Urinary bladder (tissue), 4 donors: Measurements from ENCODE around the gene CEL. TPM values are rescaled to one million over a fixed set of nuclear protein-coding genes. Genes with fewer than 3 reads are reported as not detected.
"Not testable (repeated sequence)": the region's sequence is repeated elsewhere in the genome, so short reads cannot be mapped to it uniquely, and the experiment has no call there.

Experiments used
- DNase-seq: peaks from one replicate; pipeline ENCODE4 v3.0.0-alpha.2; 2015; ENCODE audit errors: extremely low spot score
- H3K27ac ChIP-seq: one replicate; pipeline ENCODE4 v1.5.1; 2013; ENCODE audit warnings: low read depth, mild to moderate bottlenecking, moderate library complexity
- H3K36me3 ChIP-seq: one replicate; pipeline ENCODE4 v1.6.1; 2013; ENCODE audit warnings: mild to moderate bottlenecking, moderate library complexity; ENCODE audit not compliant: insufficient read depth
- H3K4me1 ChIP-seq: one replicate; pipeline ENCODE4 v1.6.1; 2013; ENCODE audit warnings: mild to moderate bottlenecking, moderate library complexity; ENCODE audit not compliant: insufficient read depth
- H3K4me3 ChIP-seq: one replicate; pipeline ENCODE4 v1.5.1; 2013; ENCODE audit warnings: low read depth, low read length
- WGBS: extraction: QIAGEN DNeasy Blood & Tissue Kit; methylation state at CpG from one replicate; pipeline ENCODE4 v1.1.7; 2013; 5-methylcytosine and 5-hydroxymethylcytosine counted together
- polyA plus RNA-seq: library from polyadenylated mRNA; stranded (reverse); fragments of 200-250 nt; gene quantifications from one replicate; pipeline ENCODE4 v1.2.3, GENCODE V29; 2013
- total RNA-seq: library from RNA; depleted of rRNA; stranded (reverse); fragments of >200 nt; gene quantifications from one replicate; pipeline ENCODE4 v1.2.3, GENCODE V29; 2014
- donor health status: healthy with polysubstance abuse.
- donor health status: healthy.

The CEL gene
- total and polyA plus RNA-seq, 2 donors: 0.95 to 1.4 TPM

DNA sequence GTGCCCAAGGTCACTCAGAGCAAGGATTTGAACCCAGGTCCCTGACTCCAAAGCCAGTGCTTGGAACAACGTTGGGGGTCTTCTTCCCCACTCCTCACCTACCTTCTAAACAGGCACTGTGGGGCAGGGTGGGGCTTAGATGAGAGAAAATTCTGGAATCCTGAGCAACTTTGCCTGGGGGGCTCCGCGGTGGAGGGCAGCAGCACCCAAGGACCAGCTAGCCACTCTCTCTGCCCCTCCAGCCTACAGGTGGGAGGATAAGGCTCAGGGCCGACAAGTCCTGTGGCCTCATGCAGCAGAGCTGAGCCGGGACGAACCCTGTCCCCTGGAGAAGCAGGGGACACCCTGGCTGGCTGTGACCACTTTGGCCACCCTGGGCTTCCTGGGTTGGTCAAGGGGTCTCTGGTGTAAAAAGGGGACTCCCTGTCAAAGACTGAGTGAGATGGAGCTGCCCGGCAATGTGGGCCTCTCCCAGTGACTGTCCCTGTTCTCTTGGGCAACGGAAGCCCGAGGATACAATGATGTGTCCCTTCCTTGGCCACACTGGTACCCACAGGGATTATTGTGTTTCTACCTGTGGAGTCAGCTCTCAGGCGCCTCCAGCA lies 26.5 kb downstream of the CEL start:
- Histone ChIP-seq H3K4me1 (no peaks in the 10 kb centered on the region), H3K27ac (no peak overlapping the region), H3K4me3 (no peak overlapping the region), H3K36me3 (no peaks in the 10 kb centered on the region)
- WGBS: 93% methylated on average over 10 of the region's 10 CpGs
- no peak for DNase-seq

DNA sequence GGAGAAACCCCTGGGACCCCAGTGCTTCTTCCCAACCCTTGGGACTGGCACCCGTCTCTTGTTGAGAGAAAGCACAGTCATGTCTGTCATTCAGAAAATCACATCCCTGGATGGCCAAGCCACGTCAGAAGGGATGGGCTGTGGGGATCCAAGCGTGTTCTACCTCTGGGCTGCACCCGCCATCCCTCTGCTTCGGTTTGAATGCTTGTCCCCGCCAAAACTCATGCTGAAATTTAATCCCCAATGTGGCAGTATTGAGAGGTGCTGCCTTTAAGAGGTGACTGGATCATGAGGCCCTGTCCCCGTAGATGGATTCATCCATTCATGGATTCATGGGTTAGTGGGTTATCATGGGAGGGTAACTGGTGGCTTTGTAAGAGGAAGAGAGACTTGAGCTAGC lies 27.0 kb downstream of the CEL start:
- no peak overlapping the region for H3K27ac ChIP-seq
- no peak overlapping the region for H3K4me3 ChIP-seq
- no peak for DNase-seq
- no peaks in the 10 kb centered on the region for H3K36me3 ChIP-seq
- no peaks in the 10 kb centered on the region for H3K4me1 ChIP-seq
- WGBS: 91% methylated on average over 7 of the region's 7 CpGs

DNA sequence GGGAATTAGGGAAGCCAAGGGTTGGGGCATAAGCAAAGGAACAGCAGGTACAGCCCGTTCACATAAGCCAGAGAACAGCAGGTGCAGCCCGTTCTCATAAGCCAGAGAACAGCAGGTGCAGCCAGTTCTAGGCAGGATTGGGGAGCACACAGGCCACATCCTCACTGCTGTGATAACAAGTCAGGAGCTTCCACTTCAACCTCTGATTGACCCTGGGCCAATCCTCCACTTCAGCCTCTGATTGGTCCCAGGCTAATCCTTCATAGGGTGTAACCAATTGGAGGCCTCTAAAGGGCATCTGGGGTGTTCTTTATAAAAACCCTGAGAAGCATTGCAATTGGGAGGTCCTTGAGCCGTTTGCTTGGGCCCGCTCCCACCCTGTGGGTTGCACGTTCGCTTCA lies 27.5 kb downstream of the CEL start:
- 72% methylated on average over 6 of the region's 6 CpGs for WGBS
- H3K4me3 ChIP-seq: no peak overlapping the region
- no peak overlapping the region for H3K27ac ChIP-seq
- no peaks in the 10 kb centered on the region for H3K4me1 ChIP-seq
- no peak for DNase-seq
- no peaks in the 10 kb centered on the region for H3K36me3 ChIP-seq

DNA sequence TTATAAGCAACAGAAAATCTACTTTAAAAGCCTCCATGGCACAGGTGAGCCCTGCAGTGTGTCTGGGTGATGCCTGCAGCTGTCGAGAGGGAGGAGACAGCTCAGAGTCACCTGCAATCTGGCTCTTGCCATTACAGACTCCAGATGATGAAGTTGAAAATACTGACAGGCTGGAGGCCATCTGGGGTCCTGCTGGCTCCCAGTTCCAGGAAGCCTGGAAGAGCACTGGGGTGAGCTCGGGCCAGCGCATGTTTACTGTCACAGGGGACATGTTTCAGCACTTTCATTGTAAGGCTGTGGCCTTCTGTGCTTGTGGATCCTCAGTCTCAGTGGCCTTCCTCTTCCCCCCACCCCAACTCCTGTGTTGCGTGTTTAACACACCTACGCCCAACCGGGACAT lies 28.4 kb downstream of the CEL start:
- Histone ChIP-seq H3K36me3 (no peaks in the 10 kb centered on the region), H3K4me3 (no peak overlapping the region), H3K4me1 (no peaks in the 10 kb centered on the region), H3K27ac (no peak overlapping the region)
- WGBS: 74% methylated on average over 6 of the region's 6 CpGs
- DNase-seq: no peak

DNA sequence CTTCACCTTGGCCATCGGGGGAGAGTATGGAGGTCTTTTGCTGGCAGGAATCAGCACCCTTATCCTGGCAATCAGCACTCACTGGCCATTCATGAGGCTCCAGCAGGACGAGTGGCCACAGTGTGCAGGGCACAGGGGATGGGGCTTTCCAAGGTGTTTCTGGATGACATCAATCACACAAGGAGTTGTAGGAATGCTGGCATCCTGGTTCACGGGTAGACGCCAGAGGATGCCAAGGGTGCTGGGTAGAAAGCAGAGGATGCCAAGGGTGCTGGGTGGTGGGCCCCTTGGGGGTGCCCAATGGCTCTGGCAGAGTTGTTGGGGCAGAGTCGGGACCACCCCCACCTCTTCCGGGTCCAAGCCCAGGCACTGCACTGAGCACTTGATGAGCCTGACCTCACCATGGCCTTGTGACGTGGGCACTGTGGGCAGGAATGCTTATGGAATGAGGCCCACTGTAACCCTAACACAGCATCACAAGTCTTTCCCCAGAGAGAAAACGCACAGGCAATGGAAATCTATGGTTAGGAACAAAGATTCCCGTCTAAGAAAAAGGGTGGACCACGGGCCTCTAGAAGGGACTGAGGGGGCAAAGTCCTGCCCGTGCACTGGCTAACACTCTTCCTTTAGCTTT lies 29.1 kb downstream of the CEL start:
- DNase-seq: no peak
- 79% methylated on average over 11 of the region's 11 CpGs for WGBS
- Histone ChIP-seq H3K4me3 (no peak overlapping the region), H3K4me1 (no peaks in the 10 kb centered on the region), H3K27ac (no peak overlapping the region), H3K36me3 (no peaks in the 10 kb centered on the region)

DNA sequence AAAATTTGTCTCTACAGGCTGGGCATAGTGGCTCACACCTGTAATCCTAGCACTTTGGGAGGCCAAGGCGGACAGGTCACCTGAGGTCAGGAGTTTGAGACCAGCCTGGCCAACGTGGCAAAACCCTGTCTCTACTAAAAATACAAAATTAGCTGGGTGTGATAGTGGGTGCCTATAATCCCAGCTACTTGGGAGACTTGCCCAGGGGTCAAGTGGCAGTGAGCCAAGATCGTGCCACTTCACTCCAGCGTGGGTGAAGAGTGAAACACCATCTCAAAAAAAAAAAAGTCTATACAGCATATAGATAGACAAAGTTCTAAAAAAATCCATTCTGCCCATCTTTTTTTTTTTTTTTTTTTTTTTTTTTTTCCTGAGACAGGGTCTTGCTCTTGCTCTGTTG lies 32.6 kb downstream of the CEL start:
- not testable (repeated sequence) for H3K27ac ChIP-seq, H3K36me3 ChIP-seq, H3K4me3 ChIP-seq, DNase-seq, H3K4me1 ChIP-seq
- WGBS: 89% methylated on average over 4 of the region's 4 CpGs

DNA sequence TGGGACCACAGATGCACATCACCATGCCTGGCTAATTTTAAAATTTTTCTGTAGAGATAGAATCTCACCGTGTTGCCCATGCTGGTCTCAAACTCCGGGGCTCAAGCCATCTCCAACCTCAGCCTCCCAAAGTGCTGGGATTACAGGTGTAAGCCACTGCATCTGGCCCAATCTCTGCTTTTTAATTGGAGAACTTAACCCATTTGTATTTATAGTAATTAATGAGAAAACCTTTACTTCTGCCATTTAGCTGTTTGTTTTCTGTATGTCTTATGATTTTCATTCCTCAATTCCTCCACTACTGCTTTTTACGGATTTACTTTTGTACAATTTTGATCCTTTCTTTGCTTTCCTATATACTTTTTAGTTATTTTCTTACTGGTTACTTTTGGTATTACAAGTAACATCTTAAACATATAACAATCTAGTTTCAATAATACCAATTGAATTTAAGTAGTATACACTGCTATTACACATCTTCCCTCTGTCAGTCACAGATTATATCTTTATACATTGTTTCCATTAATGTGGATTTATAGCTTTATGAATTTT lies 33.1 kb downstream of the CEL start:
- no peak for DNase-seq
- H3K4me1 ChIP-seq: no peaks in the 10 kb centered on the region
- WGBS: 94% methylated on average over 3 of the region's 3 CpGs
- no peak overlapping the region for H3K4me3 ChIP-seq
- H3K27ac ChIP-seq: no peak overlapping the region
- H3K36me3 ChIP-seq: peaks cover 5% of the 10 kb centered on the region

DNA sequence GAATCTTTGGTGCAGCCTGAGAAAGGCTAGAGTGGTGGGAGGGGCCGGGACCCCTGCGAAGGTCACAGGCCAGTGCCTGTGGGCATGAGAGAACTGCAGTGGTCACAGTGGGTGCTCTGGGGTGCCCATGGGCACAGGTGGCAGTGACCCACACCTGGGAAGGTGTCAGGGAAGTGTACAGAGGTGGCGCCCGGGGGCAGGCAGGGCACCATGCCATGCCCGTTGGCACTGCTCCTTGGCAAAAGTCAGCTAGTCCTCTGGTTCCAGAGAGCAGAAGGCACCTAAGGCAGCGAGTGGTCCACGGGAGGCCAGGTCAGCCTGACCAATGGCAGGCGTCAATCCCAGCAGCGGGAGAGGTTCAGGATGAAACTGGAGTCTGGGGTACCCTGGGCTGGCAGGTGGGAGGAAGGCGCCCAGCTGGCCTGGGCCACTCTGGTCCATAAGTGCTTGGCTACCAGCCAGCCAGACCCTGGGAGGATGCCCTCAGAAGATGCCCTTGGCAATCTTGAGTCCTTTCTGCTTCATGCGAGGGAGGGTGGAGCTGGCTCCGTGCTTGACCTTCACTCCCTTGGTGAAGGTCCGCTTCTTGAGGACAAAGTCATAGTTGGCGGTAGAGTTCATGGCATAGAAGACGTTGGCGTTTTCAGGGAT lies 36.4 kb downstream of the CEL start:
- 97% methylated on average over 16 of the region's 16 CpGs for WGBS
- H3K4me1 ChIP-seq: no peaks in the 10 kb centered on the region
- H3K36me3 ChIP-seq: peaks cover 12% of the 10 kb centered on the region
- H3K27ac ChIP-seq: no peak overlapping the region
- H3K4me3 ChIP-seq: no peak overlapping the region
- no peak for DNase-seq

DNA sequence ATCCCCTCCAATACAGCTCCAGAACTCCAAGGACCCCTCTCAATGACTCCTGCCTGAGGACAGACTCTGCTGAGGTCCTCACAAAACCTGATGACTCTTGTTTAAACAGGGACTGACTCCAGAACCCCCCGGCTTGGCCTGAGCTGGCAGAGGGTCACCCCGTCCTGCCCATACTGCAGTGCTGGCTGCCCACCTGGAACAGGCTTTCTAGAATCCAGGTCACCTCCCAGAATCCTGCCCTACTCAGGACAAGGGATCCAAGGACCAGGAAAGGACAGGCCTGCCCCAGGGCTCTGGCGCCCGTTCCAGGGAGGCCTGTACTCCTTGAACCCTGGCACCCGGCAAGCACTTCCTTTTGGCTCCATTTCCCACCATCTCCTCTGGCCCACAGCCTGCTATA lies 37.1 kb downstream of the CEL start:
- WGBS: 95% methylated on average over 5 of the region's 5 CpGs
- H3K36me3 ChIP-seq: peaks cover 12% of the 10 kb centered on the region
- no peak overlapping the region for H3K27ac ChIP-seq
- no peak for DNase-seq
- no peak overlapping the region for H3K4me3 ChIP-seq
- H3K4me1 ChIP-seq: no peaks in the 10 kb centered on the region

DNA sequence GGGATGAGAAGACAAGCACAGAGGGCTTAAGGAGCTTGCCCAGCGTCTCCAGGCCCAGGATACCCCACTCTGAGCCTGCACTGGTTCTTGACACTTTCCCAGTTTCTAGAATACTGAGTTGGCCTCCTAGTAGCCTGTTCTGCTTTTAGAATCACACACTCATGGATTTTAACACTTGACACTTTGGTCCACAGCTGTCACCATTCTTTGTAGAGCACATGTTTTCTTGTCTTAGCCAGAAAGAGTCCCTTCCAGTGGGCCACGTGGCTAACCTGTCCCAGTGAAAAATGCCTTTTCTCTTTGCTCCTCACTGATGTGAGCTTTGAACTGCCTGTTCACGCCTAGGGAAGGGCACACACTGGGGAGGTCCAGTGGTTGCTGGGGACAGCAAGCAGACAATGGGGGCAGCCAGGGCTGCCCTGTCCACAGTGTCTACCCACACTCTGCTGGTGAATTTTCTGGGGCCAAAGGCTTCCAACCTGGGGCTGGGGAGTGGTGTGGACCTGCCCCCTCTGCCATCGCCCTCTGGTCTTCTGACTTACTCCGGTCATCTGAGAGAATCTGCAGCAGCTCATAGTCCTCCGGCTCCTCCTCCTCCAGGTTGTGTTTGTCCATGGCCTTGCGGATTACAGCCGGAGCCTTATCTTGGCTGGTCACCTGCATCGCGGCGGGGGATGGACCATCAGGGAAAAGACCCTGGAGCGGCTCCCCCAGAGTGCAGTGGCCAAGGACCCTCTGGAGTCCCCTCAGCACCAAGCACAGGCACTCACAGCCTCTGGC lies 38.1 kb downstream of the CEL start:
- 94% methylated on average over 12 of the region's 12 CpGs for WGBS
- peaks cover 12% of the 10 kb centered on the region for H3K36me3 ChIP-seq

DNA sequence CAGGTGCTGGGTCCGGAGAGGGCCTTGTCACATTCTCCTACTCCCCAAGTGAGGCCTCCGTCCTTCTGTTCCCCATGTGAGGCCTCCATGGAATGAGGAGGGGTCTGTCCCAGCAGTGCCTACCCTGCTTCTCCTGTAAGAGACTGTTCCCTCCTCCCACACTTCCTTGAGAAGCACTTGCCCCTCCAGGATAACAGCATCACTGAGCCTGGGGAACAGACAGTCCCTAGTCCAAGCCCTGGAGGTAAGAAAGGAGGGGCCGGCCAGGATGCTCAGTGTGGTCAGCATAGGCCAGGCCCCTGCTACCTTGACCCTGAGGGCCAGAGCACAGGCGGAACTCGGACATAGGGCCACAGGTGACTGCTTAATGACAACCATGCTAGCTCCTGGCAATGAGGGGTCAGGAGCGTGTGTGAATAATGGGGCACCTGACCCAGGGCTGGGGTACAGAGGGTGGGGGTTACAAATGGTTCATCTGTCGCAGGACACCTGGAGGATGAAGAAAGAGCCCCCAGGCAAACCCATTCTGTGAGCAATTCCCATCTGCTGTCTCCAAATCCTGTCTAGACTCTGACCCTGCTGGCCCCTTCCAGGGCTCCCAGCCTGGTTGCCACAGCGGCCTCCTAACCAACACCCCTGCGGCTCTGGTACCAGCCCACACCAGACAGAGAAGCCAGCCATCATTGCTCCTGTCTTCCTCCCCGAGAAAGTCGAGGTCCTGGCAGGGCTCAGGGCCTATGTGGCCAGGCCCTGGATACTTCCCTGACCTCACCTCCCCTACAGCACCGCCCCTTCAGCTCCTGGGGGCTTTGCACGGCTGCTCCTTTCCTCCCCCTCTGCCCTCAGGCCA lies 39.0 kb downstream of the CEL start:
- no peak overlapping the region for H3K27ac ChIP-seq
- 93% methylated on average over 13 of the region's 13 CpGs for WGBS
- no peaks in the 10 kb centered on the region for H3K4me1 ChIP-seq
- peaks cover 12% of the 10 kb centered on the region for H3K36me3 ChIP-seq
- DNase-seq: no peak
- H3K4me3 ChIP-seq: no peak overlapping the region

More for the DNA sequence above, 38.1 kb downstream of the CEL start:
- Histone ChIP-seq H3K27ac (no peak overlapping the region), H3K4me3 (no peak overlapping the region), H3K4me1 (no peaks in the 10 kb centered on the region)
- DNase-seq: no peak

DNA sequence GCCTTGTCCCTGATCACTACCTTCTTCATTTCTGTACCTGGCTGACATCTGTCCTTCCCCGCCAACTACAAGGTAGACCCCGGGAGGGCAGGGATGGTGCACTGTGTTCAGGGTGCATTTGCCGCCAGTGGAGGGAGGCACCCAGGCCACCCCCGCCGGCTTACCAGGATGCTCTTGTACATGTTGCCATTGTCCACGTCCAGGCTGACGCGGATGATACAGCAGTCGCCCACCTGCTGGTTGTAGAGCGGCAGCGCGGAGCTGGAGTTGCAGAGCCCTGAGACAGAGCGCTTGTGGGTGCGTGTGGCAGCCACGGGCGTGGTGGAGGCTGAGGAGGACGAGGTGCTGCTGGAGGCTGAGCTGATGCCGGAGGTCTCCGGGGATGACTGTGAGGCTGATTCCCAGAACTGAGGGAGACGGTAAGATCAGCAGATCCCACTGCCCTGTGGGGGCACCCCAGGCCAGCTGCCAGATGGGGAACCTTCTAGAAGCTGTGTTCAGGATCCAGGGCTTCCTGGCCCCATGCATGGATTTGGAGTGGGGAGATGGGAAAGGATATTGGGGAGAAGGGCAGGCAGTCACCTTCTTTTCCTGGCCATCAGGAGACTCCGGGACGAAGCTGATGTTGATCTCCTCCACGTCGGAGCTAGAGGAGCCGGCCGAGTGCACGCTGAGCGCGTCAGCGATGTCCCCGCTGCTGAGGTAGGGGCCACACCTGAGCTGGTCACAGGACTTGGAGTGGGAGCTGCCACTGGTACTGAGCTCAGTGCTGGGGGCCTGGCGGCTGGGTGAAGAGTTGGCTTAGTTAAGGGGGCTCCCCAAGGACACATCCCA lies 39.8 kb downstream of the CEL start:
- no peak overlapping the region for H3K27ac ChIP-seq
- H3K4me3 ChIP-seq: no peak overlapping the region
- WGBS: 96% methylated on average over 32 of the region's 32 CpGs
- DNase-seq: no peak
- H3K36me3 ChIP-seq: peaks cover 17% of the 10 kb centered on the region
- H3K4me1 ChIP-seq: no peaks in the 10 kb centered on the region
